ENCODE data around the gene PARD6G.

- no peak for TF ChIP-seq CTCF (conservative IDR thresholded peaks at IDR 0.05; ENCODE audit: low read depth, low read length)
- no peak for TF ChIP-seq EZH2 (IDR thresholded peaks at IDR 0.05; ENCODE audit: low read length, unreplicated experiment)
- no peak for TF ChIP-seq EZH2phosphoT487 (IDR thresholded peaks at IDR 0.05; ENCODE audit: borderline replicate concordance, low read length)
These were observed 28.7 kb downstream of the PARD6G start for GRCh38 chr18:80218341-80219227.

All from PC-3 (cell line).